ENCODE results near the gene MOK.

The MOK gene

DNA sequence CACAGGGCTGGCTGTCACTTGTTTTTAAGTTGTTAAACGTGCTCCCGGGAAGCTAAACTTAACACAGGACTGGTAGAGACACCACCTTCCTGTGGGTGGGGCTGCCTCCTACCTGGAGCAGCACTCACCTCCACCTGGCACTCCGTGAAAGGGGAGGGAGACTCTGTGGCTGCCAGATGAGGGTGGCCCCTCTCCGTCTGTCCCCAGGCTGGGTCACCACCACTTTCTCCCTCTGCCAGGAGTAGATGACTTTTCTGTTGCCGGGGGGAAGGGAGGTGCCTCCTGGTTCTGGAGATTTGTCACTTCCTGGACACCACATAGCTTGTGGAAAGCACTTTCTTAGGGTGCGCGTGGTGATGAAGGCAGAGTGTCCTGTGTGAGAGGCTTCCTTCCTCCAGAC lies 83.9 kb downstream of the MOK start:
- no peak for DNase-seq (ENCODE audit: low read depth)

DNA sequence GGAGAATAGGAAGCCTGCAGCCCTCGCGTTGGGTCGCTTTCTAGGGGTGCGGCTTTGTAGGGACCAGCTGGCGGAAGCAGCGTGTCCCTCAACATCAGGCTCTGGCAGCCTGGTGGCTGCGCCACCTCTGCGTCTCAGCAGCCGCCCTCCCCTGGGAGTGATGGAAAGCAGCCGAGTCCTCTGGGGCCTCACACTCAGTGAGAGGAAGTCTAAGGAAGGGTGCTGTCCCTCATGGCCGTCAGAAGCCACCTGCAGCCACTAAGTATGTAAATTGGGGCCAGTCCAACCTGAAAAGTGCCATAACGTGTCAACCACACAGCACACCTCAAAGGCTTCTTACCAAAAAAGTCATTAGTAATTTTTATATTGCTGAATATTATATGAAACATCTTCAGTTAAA lies 84.9 kb downstream of the MOK start:
- DNase-seq (ENCODE audit: low read depth): no peak
- TF ChIP-seq, protein P1, sequence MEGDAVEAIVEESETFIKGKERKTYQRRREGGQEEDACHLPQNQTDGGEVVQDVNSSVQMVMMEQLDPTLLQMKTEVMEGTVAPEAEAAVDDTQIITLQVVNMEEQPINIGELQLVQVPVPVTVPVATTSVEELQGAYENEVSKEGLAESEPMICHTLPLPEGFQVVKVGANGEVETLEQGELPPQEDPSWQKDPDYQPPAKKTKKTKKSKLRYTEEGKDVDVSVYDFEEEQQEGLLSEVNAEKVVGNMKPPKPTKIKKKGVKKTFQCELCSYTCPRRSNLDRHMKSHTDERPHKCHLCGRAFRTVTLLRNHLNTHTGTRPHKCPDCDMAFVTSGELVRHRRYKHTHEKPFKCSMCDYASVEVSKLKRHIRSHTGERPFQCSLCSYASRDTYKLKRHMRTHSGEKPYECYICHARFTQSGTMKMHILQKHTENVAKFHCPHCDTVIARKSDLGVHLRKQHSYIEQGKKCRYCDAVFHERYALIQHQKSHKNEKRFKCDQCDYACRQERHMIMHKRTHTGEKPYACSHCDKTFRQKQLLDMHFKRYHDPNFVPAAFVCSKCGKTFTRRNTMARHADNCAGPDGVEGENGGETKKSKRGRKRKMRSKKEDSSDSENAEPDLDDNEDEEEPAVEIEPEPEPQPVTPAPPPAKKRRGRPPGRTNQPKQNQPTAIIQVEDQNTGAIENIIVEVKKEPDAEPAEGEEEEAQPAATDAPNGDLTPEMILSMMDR (IDR thresholded peaks at IDR 0.05; ENCODE audit: control insufficient read depth, insufficient read depth, low read depth, low read length, missing control alignments): no peak
- H3K4me3 ChIP-seq (ENCODE audit: control insufficient read depth, low read depth, low read length): no peak overlapping the region

More for the DNA sequence above, 83.9 kb downstream of the MOK start:
- no peak overlapping the region for H3K4me3 ChIP-seq (ENCODE audit: control insufficient read depth, low read depth, low read length)
- TF ChIP-seq, protein P1 (IDR thresholded peaks at IDR 0.05; ENCODE audit: control insufficient read depth, insufficient read depth, low read depth, low read length, missing control alignments): no peak

DNA sequence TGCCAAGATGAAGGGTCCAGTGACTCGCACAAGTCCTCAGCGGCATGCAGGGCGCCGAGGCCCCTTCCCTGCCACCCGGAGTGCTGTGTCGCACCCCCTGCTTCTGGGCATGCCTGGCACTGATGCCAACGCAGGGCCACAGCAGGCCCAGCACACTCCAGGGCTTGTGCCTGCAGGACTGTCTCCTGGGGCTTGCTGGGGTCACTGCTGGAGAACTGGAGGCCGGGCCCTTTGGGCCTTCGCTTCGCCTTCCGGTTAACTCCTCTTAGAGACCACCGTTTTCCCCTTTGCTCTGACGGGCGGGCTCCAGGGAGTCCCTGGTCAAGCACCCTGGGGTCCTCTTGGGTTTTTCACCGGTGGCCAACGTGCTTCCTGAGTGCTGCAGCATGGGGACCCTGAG lies 85.6 kb downstream of the MOK start:
- DNase-seq (ENCODE audit: low read depth): no peak
- TF ChIP-seq, protein P1 (IDR thresholded peaks at IDR 0.05; ENCODE audit: control insufficient read depth, insufficient read depth, low read depth, low read length, missing control alignments): no peak
- no peak overlapping the region for H3K4me3 ChIP-seq (ENCODE audit: control insufficient read depth, low read depth, low read length)

DNA sequence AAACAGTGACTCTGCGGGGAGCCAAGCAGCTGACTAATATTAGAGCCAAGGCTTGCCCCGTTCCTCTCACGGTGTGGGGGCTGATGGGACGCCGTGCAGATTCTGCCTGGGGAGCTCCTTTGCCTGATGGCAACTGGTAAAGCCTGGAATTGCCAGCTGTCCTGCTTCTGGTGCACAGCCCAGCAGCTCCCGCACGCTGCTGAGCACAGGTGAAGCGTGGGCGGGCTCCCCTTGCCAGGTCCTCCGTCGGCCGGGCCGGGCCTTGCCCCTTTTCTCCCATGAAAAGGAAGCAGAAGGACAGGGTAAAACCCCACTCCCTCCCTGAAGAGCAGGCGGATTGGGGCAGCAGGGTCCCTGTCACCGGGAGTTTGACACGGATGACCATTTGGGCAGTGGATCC lies 86.3 kb downstream of the MOK start:
- H3K4me3 ChIP-seq (ENCODE audit: control insufficient read depth, low read depth, low read length): no peak overlapping the region
- TF ChIP-seq, protein P1 (IDR thresholded peaks at IDR 0.05; ENCODE audit: control insufficient read depth, insufficient read depth, low read depth, low read length, missing control alignments): no peak
- DNase-seq (ENCODE audit: low read depth): no peak

DNA sequence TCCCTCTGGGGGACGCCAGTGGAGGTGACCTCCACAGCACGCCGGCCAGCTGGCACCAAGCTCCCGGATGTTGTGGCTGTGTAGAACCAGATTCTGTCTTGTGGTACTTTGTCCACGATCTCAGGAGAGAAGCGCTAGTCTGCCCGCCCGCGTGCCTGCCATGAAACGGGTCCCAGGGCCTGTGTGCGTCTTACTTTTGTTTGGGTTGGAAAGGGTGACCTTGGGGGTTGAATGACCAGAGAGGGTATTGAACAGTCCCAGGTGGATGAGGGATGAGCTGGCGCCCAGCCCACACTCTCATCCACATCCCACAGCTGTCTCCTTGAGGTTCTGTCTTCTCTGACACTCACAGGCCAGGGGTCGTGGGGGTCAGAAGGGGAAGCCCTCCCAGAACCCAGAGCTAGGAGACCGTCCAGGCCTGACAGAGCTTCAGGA lies 87.0 kb downstream of the MOK start:
- no peak for DNase-seq (ENCODE audit: low read depth)
- TF ChIP-seq, protein P1 (IDR thresholded peaks at IDR 0.05; ENCODE audit: control insufficient read depth, insufficient read depth, low read depth, low read length, missing control alignments): no peak

DNA sequence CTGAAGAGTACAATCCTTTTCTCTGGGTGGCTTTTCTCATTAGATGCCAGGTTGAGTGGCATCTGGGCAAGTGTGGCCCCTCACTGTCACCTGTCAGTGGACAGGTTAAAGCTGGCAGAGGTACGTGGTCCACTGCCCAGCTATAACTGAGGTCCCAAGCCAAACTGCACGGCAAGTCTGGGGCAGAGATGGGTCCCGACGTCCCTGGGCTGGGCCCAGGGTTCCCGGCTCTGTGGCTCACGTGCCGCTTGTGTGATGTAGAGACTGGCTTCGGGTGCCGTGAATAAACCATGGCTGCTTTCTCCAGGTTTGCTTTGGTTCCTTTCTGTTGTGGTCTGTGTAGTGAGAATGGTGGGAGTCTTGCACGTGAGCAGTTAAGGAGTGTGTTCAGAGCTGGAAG lies 87.6 kb downstream of the MOK start:
- H3K4me3 ChIP-seq (ENCODE audit: control insufficient read depth, low read depth, low read length): no peak overlapping the region
- DNase-seq (ENCODE audit: low read depth): no peak
- TF ChIP-seq, protein P1 (IDR thresholded peaks at IDR 0.05; ENCODE audit: control insufficient read depth, insufficient read depth, low read depth, low read length, missing control alignments): no peak

More for the DNA sequence above, 87.0 kb downstream of the MOK start:
- no peak overlapping the region for H3K4me3 ChIP-seq (ENCODE audit: control insufficient read depth, low read depth, low read length)
